Activated CD4-positive, alpha-beta T cell treated with anti-CD3 and anti-CD28 coated beads, Interleukin-2, Interleukin-6, amounts not matched to agents 100 ng/mL and 50 ng/mL, durations not matched to agents 16 hours and 8 hours (primary cell): ENCODE data around the gene ACSF2.
"Not testable (repeated sequence)": the region's sequence is repeated elsewhere in the genome, so short reads cannot be mapped to it uniquely, and the experiment has no call there.

Experiments used
- DNase-seq: peaks from one replicate; pipeline ENCODE4 v3.0.0-alpha.2; 2020

ACSF2 gene

GRCh38 chr17:50425682-50426471, at the start of gene ACSF2:
Gene ACSF2, plus strand, starts transcription at chr17:50426218. Its CDS starts 44 bp downstream, at chr17:50426262.
- DNase-seq = peak; percentile 81

- DNase-seq = no peak
These were observed 46.5 kb upstream of the ACSF2 start for GRCh38 chr17:50379351-50380132.

- DNase-seq = no peak
These were observed 45.4 kb upstream of the ACSF2 start for GRCh38 chr17:50380369-50381259.

- no peak for DNase-seq
These were observed 44.7 kb upstream of the ACSF2 start for GRCh38 chr17:50381260-50381815.

GRCh38 chr17:50381920-50382319, 44.1 kb upstream of the ACSF2 start:
- DNase-seq = no peak

GRCh38 chr17:50382931-50383330, 43.1 kb upstream of the ACSF2 start:
- no peak for DNase-seq

GRCh38 chr17:50386510-50386909, 39.5 kb upstream of the ACSF2 start:
- no peak for DNase-seq

GRCh38 chr17:50388728-50389127, 37.3 kb upstream of the ACSF2 start:
- DNase-seq = no peak

GRCh38 chr17:50389534-50389933, 36.5 kb upstream of the ACSF2 start:
- DNase-seq = no peak

- no peak for DNase-seq
These were observed 33.4 kb upstream of the ACSF2 start for GRCh38 chr17:50392621-50393020.

- DNase-seq = no peak
These were observed 32.3 kb upstream of the ACSF2 start for GRCh38 chr17:50393700-50394099.

GRCh38 chr17:50394711-50395110, 31.3 kb upstream of the ACSF2 start:
- DNase-seq = no peak

- peak; percentile 13 for DNase-seq
These were observed 29.5 kb upstream of the ACSF2 start for GRCh38 chr17:50396261-50397110.

GRCh38 chr17:50397111-50397918, 28.7 kb upstream of the ACSF2 start, which contains the start of gene LRRC59:
Gene LRRC59, minus strand, starts transcription at chr17:50397523. Its CDS starts 206 bp downstream, at chr17:50397317.
- peak; percentile 95 for DNase-seq

GRCh38 chr17:50397919-50398285, 28.1 kb upstream of the ACSF2 start:
- no peak for DNase-seq

- DNase-seq = not testable (repeated sequence)
These were observed 27.3 kb upstream of the ACSF2 start for GRCh38 chr17:50398672-50399071.

GRCh38 chr17:50399591-50399990, 26.4 kb upstream of the ACSF2 start:
- not testable (repeated sequence) for DNase-seq

- not testable (repeated sequence) for DNase-seq
These were observed 20.7 kb upstream of the ACSF2 start for GRCh38 chr17:50405351-50405750.

- DNase-seq = no peak
These were observed 19.4 kb upstream of the ACSF2 start for GRCh38 chr17:50406578-50406977.

GRCh38 chr17:50407921-50408320, 18.1 kb upstream of the ACSF2 start:
- DNase-seq = no peak
